Measurements from ENCODE around the gene TFEB.

TFEB gene

GRCh38 chr6:41759905-41760579, 24.6 kb upstream of the TFEB start:
- no peak overlapping the region for H3K4me3 ChIP-seq (ENCODE audit: extremely low read depth, insufficient read depth, low read length, poor library complexity, severe bottlenecking)
- no peak overlapping the region for H3K27ac ChIP-seq (ENCODE audit: low read depth, low read length, severe bottlenecking)
- H3K4me1 ChIP-seq (ENCODE audit: control insufficient read depth, insufficient read depth, low read length, poor library complexity, severe bottlenecking) = peaks cover 20% of the 10 kb centered on the region
- no peaks in the 10 kb centered on the region for H3K9me3 ChIP-seq (ENCODE audit: control insufficient read depth, low read length)
- 70 to 88% methylated on average over 2 of the region's 2 CpGs for WGBS, 2 experiments (ENCODE audit: insufficient coverage in 2 of 2)
- H3K36me3 ChIP-seq (ENCODE audit: control insufficient read depth, insufficient read depth, low read length) = no peaks in the 10 kb centered on the region

GRCh38 chr6:41759106-41759904, 23.9 kb upstream of the TFEB start:
- Histone ChIP-seq H3K9me3 (ENCODE audit: control insufficient read depth, low read length) (no peaks in the 10 kb centered on the region), H3K27ac (ENCODE audit: low read depth, low read length, severe bottlenecking) (no peak overlapping the region), H3K4me1 (ENCODE audit: control insufficient read depth, insufficient read depth, low read length, poor library complexity, severe bottlenecking) (peaks cover 20% of the 10 kb centered on the region), H3K36me3 (ENCODE audit: control insufficient read depth, insufficient read depth, low read length) (no peaks in the 10 kb centered on the region), H3K4me3 (ENCODE audit: extremely low read depth, insufficient read depth, low read length, poor library complexity, severe bottlenecking) (no peak overlapping the region)
- 91 to 92% methylated on average over 11 of the region's 13 CpGs for WGBS, 2 experiments (ENCODE audit: insufficient coverage in 2 of 2)

- 85 to 92% methylated on average over 6 of the region's 6 CpGs for WGBS, 2 experiments (ENCODE audit: insufficient coverage in 2 of 2)
Measured at GRCh38 chr6:41758641-41759035, 23.2 kb upstream of the TFEB start.

GRCh38 chr6:41757931-41758640, 22.7 kb upstream of the TFEB start:
- Histone ChIP-seq H3K4me3 (ENCODE audit: extremely low read depth, insufficient read depth, low read length, poor library complexity, severe bottlenecking) (no peak overlapping the region), H3K4me1 (ENCODE audit: control insufficient read depth, insufficient read depth, low read length, poor library complexity, severe bottlenecking) (peaks cover 20% of the 10 kb centered on the region), H3K9me3 (ENCODE audit: control insufficient read depth, low read length) (no peaks in the 10 kb centered on the region), H3K36me3 (ENCODE audit: control insufficient read depth, insufficient read depth, low read length) (no peaks in the 10 kb centered on the region), H3K27ac (ENCODE audit: low read depth, low read length, severe bottlenecking) (no peak overlapping the region)
- 81 to 83% methylated on average over 3 to 4 of the region's 8 CpGs for WGBS, 2 experiments (ENCODE audit: insufficient coverage in 2 of 2)

More at GRCh38 chr6:41758641-41759035, 23.2 kb upstream of the TFEB start:
- no peak overlapping the region for H3K4me3 ChIP-seq (ENCODE audit: extremely low read depth, insufficient read depth, low read length, poor library complexity, severe bottlenecking)
- no peak overlapping the region for H3K27ac ChIP-seq (ENCODE audit: low read depth, low read length, severe bottlenecking)
- H3K4me1 ChIP-seq (ENCODE audit: control insufficient read depth, insufficient read depth, low read length, poor library complexity, severe bottlenecking) = peaks cover 20% of the 10 kb centered on the region
- no peaks in the 10 kb centered on the region for H3K36me3 ChIP-seq (ENCODE audit: control insufficient read depth, insufficient read depth, low read length)
- H3K9me3 ChIP-seq (ENCODE audit: control insufficient read depth, low read length) = no peaks in the 10 kb centered on the region

GRCh38 chr6:41757271-41757670, 21.9 kb upstream of the TFEB start:
- Histone ChIP-seq H3K36me3 (ENCODE audit: control insufficient read depth, insufficient read depth, low read length) (no peaks in the 10 kb centered on the region), H3K4me1 (ENCODE audit: control insufficient read depth, insufficient read depth, low read length, poor library complexity, severe bottlenecking) (peaks cover 20% of the 10 kb centered on the region), H3K9me3 (ENCODE audit: control insufficient read depth, low read length) (no peaks in the 10 kb centered on the region), H3K27ac (ENCODE audit: low read depth, low read length, severe bottlenecking) (no peak overlapping the region), H3K4me3 (ENCODE audit: extremely low read depth, insufficient read depth, low read length, poor library complexity, severe bottlenecking) (no peak overlapping the region)
- 96% methylated on average over 4 to 6 of the region's 6 CpGs for WGBS, 2 experiments (ENCODE audit: insufficient coverage in 2 of 2)

- Histone ChIP-seq H3K27ac (ENCODE audit: low read depth, low read length, severe bottlenecking) (no peak overlapping the region), H3K36me3 (ENCODE audit: control insufficient read depth, insufficient read depth, low read length) (no peaks in the 10 kb centered on the region), H3K9me3 (ENCODE audit: control insufficient read depth, low read length) (no peaks in the 10 kb centered on the region), H3K4me1 (ENCODE audit: control insufficient read depth, insufficient read depth, low read length, poor library complexity, severe bottlenecking) (peaks cover 20% of the 10 kb centered on the region), H3K4me3 (ENCODE audit: extremely low read depth, insufficient read depth, low read length, poor library complexity, severe bottlenecking) (no peak overlapping the region)
- 73 to 81% methylated on average over 10 to 11 of the region's 13 CpGs for WGBS, 2 experiments (ENCODE audit: insufficient coverage in 2 of 2)
Measured at GRCh38 chr6:41756354-41756753, 20.9 kb upstream of the TFEB start.

- Histone ChIP-seq H3K36me3 (ENCODE audit: control insufficient read depth, insufficient read depth, low read length) (no peaks in the 10 kb centered on the region), H3K4me3 (ENCODE audit: extremely low read depth, insufficient read depth, low read length, poor library complexity, severe bottlenecking) (no peak overlapping the region), H3K9me3 (ENCODE audit: control insufficient read depth, low read length) (no peaks in the 10 kb centered on the region), H3K4me1 (ENCODE audit: control insufficient read depth, insufficient read depth, low read length, poor library complexity, severe bottlenecking) (peaks cover 20% of the 10 kb centered on the region), H3K27ac (ENCODE audit: low read depth, low read length, severe bottlenecking) (no peak overlapping the region)
- 79 to 90% methylated on average over 3 to 4 of the region's 4 CpGs for WGBS, 2 experiments (ENCODE audit: insufficient coverage in 2 of 2)
Measured at GRCh38 chr6:41755895-41756294, 20.5 kb upstream of the TFEB start.

- Histone ChIP-seq H3K27ac (ENCODE audit: low read depth, low read length, severe bottlenecking) (no peak overlapping the region), H3K4me3 (ENCODE audit: extremely low read depth, insufficient read depth, low read length, poor library complexity, severe bottlenecking) (no peak overlapping the region), H3K36me3 (ENCODE audit: control insufficient read depth, insufficient read depth, low read length) (no peaks in the 10 kb centered on the region), H3K9me3 (ENCODE audit: control insufficient read depth, low read length) (no peaks in the 10 kb centered on the region), H3K4me1 (ENCODE audit: control insufficient read depth, insufficient read depth, low read length, poor library complexity, severe bottlenecking) (peaks cover 9% of the 10 kb centered on the region)
- WGBS, 2 experiments (ENCODE audit: insufficient coverage in 2 of 2) = 89% methylated on average over 2 of the region's 3 CpGs; no CpG with 5 or more reads in 1 of the 2 experiments
Measured at GRCh38 chr6:41750374-41750773, 15.0 kb upstream of the TFEB start.

- peaks cover 9% of the 10 kb centered on the region for H3K4me1 ChIP-seq (ENCODE audit: control insufficient read depth, insufficient read depth, low read length, poor library complexity, severe bottlenecking)
- no peak overlapping the region for H3K27ac ChIP-seq (ENCODE audit: low read depth, low read length, severe bottlenecking)
- no peaks in the 10 kb centered on the region for H3K9me3 ChIP-seq (ENCODE audit: control insufficient read depth, low read length)
- no peak overlapping the region for H3K4me3 ChIP-seq (ENCODE audit: extremely low read depth, insufficient read depth, low read length, poor library complexity, severe bottlenecking)
- H3K36me3 ChIP-seq (ENCODE audit: control insufficient read depth, insufficient read depth, low read length) = no peaks in the 10 kb centered on the region
- WGBS, 2 experiments (ENCODE audit: insufficient coverage in 2 of 2) = 87 to 100% methylated on average over 3 of the region's 3 CpGs
Measured at GRCh38 chr6:41748542-41748941, 13.1 kb upstream of the TFEB start.

GRCh38 chr6:41748102-41748477, 12.7 kb upstream of the TFEB start:
- 89 to 94% methylated on average over 5 to 6 of the region's 6 CpGs for WGBS, 2 experiments (ENCODE audit: insufficient coverage in 2 of 2)
- Histone ChIP-seq H3K4me3 (ENCODE audit: extremely low read depth, insufficient read depth, low read length, poor library complexity, severe bottlenecking) (no peak overlapping the region), H3K36me3 (ENCODE audit: control insufficient read depth, insufficient read depth, low read length) (no peaks in the 10 kb centered on the region), H3K4me1 (ENCODE audit: control insufficient read depth, insufficient read depth, low read length, poor library complexity, severe bottlenecking) (peaks cover 9% of the 10 kb centered on the region), H3K9me3 (ENCODE audit: control insufficient read depth, low read length) (no peaks in the 10 kb centered on the region), H3K27ac (ENCODE audit: low read depth, low read length, severe bottlenecking) (no peak overlapping the region)

Measured in mesodermal cell (in vitro differentiated cells).